ENCODE measurements around the gene HOXB8.

- TF ChIP-seq TAF1 (IDR thresholded peaks at IDR 0.05; ENCODE audit: low read depth, low read length) (no peak), POLR2AphosphoS5 (IDR thresholded peaks at IDR 0.05; ENCODE audit: low read depth, low read length) (no peak), POLR2A (IDR thresholded peaks at IDR 0.05; ENCODE audit: low read depth, low read length) (no peak), PAX5 (IDR thresholded peaks at IDR 0.05; ENCODE audit: insufficient read depth, low read length, severe bottlenecking) (no peak)
Measured at GRCh38 chr17:48646183-48647102, 31.4 kb upstream of the HOXB8 start.
